Panc1 (cell line): Measurements from ENCODE around the gene SHISA9. TPM values are rescaled to one million over a fixed set of nuclear protein-coding genes. Genes with fewer than 3 reads are reported as not detected.

Experiments used
- ATAC-seq: fragments of 200-7000 bp; cut with Tn5 transposase; 2 replicates; pipeline ENCODE4 v1.9.1; 2020; ENCODE audit warnings: mild to moderate bottlenecking, moderate library complexity
- BruUV-seq: library from RNA; stranded (reverse); fragments of 400-500 nt; replicated peaks from 2 replicates; lab custom pipeline; 2021; lab: Mats Ljungman, UMichigan
- CTCF ChIA-PET: fragments of 300-600 bp; sonication (Branson Sonifier 250); formaldehyde crosslinking; loops from one replicate; lab custom pipeline; 2022; ENCODE audit warnings: antibody characterized with exemption; lab: Charles Lee
- POLR2A ChIA-PET: fragments of 300-600 bp; sonication (Branson Sonifier 250); formaldehyde crosslinking; loops from one replicate; lab custom pipeline; 2022; ENCODE audit warnings: antibody characterized with exemption; lab: Charles Lee
- DNase-seq: peaks from one replicate; pipeline ENCODE4 v3.0.0-alpha.2; 2010; ENCODE audit warnings: low read depth, low spot score
- H3K27ac ChIP-seq: 2 replicates; pipeline ENCODE4 v1.5.1; 2011; ENCODE audit warnings: mild to moderate bottlenecking, low read length, inconsistent platforms
- H3K27me3 ChIP-seq: fragments of 200-500 bp; sonication (Bioruptor generic); 2 replicates; pipeline ENCODE4 v1.6.0; 2014; ENCODE audit warnings: low read length, inconsistent platforms; ENCODE audit not compliant: control insufficient read depth, insufficient read depth
- H3K36me3 ChIP-seq: fragments of 200-500 bp; sonication (Bioruptor generic); 2 replicates; pipeline ENCODE4 v1.5.1; 2014; ENCODE audit warnings: inconsistent platforms, mild to moderate bottlenecking, low read length, moderate library complexity; ENCODE audit not compliant: control insufficient read depth, insufficient read depth
- H3K4me1 ChIP-seq: 2 replicates; pipeline ENCODE4 v1.5.1; 2011; ENCODE audit warnings: inconsistent platforms, mild to moderate bottlenecking, low read length, moderate library complexity; ENCODE audit not compliant: control insufficient read depth, insufficient read depth
- H3K4me3 ChIP-seq, 2 experiments: 2 replicates each; pipeline ENCODE4 v1.5.1; 2011 to 2012; ENCODE audit warnings: low read depth in 2 of 2, low read length in 2 of 2, mild to moderate bottlenecking in 2 of 2, inconsistent platforms in 1 of 2, moderate library complexity in 1 of 2
- H3K9me3 ChIP-seq: fragments of 200-500 bp; sonication (Bioruptor generic); 2 replicates; pipeline ENCODE4 v1.5.1; 2014; ENCODE audit warnings: low read depth, mild to moderate bottlenecking, inconsistent platforms, low read length, moderate library complexity; ENCODE audit not compliant: control insufficient read depth, insufficient read depth
- POLR2AphosphoS5 ChIP-seq: IDR thresholded peaks from 2 replicates; pipeline ENCODE4 v1.6.1; 2012; ENCODE audit warnings: mild to moderate bottlenecking, low read depth, low read length, moderate library complexity
- SIN3A ChIP-seq: IDR thresholded peaks from 2 replicates; pipeline ENCODE4 v1.6.1; 2012; ENCODE audit warnings: low read depth, mild to moderate bottlenecking, low read length, moderate library complexity, borderline replicate concordance; ENCODE audit not compliant: insufficient read depth
- TCF7L2 ChIP-seq: IDR thresholded peaks from 2 replicates; pipeline ENCODE4 v1.6.1; 2011; ENCODE audit warnings: mild to moderate bottlenecking, low read depth, low read length, inconsistent platforms
- in situ Hi-C: cut with HindIII; loops from 2 replicates; pipeline ENCODE4 v1.10.0; 2016; ENCODE audit warnings: low sequenced_read_pairs, low pct_unique_long_range_greater_than_20kb
- intact Hi-C: fragments of 100-400 bp; cut with micrococcal nuclease; formaldehyde crosslinking; loops from one replicate; pipeline ENCODE4 v1.10.0; 2022; ENCODE audit not compliant: unreplicated experiment
- total RNA-seq: library from RNA; stranded (reverse); gene quantifications from one replicate; pipeline ENCODE4 v1.2.1, GENCODE V29; 2021; ENCODE audit not compliant: unreplicated experiment
- TF ChIP-seq, protein P1 (sequence below), 2 experiments: IDR thresholded peaks; 2 replicates each; pipeline ENCODE4 v1.6.1; 2011 to 2012; ENCODE audit warnings: low read depth in 2 of 2, control low read depth in 1 of 2, low read length in 1 of 2, mild to moderate bottlenecking in 1 of 2, moderate library complexity in 1 of 2; ENCODE audit not compliant: insufficient read depth in 1 of 2
- TF ChIP-seq, protein P2 (sequence below): fragments of 450-650 bp; IDR thresholded peaks from 2 replicates; pipeline ENCODE4 v1.5.1; 2017; ENCODE audit warnings: mild to moderate bottlenecking

SHISA9 gene
- total RNA-seq, 1 experiment from 2014 or later, result 0.10 TPM

DNA sequence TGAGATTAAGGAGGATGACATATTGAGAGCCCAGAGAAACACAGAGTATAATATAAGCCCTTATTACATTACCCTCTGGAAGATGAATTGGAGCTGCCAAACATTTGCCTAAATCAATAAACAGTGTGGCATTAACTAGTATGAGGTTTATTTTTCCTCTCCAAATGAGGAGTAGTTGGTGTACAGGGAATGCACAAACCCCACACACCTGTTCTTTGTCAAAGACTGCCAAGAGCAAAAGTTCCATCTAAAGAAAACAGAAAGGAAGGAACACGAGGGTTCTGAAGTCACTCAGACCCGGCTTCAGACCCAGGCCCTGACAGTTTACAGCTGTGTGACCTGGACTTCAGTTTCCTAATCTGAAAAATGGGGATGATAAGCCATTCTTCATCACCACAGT, 138.1 kb downstream of the SHISA9 start:
- Histone ChIP-seq H3K9me3 (no peaks in the 10 kb centered on the region), H3K36me3 (no peaks in the 10 kb centered on the region)
- intact Hi-C loops, result no loop called here

DNA sequence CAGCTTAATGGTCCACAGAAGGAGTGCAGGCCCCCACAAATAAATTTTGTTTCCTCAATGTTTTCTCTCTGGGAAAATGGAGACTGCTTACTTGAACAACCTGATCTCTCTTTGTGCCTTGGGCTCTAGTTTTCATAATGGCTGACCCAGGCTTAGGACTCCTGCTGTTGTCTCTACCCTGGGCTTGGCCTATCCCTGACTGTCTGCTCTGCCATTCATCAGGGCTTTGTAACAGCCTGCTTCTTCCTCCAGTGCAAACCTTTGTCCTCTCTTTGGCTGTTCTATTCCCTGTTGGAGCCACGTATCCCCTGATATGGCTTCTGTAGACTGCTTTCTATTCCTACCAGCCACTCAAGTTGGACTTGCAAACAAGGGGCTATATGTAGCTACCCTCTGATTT, 139.8 kb downstream of the SHISA9 start:
- ChIA-PET CTCF (no interaction called here), POLR2A (no interaction called here)
- ATAC-seq, result no peak
- no TSS peak for BruUV-seq
- TF ChIP-seq, protein P1, sequence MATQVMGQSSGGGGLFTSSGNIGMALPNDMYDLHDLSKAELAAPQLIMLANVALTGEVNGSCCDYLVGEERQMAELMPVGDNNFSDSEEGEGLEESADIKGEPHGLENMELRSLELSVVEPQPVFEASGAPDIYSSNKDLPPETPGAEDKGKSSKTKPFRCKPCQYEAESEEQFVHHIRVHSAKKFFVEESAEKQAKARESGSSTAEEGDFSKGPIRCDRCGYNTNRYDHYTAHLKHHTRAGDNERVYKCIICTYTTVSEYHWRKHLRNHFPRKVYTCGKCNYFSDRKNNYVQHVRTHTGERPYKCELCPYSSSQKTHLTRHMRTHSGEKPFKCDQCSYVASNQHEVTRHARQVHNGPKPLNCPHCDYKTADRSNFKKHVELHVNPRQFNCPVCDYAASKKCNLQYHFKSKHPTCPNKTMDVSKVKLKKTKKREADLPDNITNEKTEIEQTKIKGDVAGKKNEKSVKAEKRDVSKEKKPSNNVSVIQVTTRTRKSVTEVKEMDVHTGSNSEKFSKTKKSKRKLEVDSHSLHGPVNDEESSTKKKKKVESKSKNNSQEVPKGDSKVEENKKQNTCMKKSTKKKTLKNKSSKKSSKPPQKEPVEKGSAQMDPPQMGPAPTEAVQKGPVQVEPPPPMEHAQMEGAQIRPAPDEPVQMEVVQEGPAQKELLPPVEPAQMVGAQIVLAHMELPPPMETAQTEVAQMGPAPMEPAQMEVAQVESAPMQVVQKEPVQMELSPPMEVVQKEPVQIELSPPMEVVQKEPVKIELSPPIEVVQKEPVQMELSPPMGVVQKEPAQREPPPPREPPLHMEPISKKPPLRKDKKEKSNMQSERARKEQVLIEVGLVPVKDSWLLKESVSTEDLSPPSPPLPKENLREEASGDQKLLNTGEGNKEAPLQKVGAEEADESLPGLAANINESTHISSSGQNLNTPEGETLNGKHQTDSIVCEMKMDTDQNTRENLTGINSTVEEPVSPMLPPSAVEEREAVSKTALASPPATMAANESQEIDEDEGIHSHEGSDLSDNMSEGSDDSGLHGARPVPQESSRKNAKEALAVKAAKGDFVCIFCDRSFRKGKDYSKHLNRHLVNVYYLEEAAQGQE (IDR thresholded peaks at IDR 0.05; ENCODE audit: insufficient read depth in 1 of 2, low read depth in 2 of 2, low read length in 1 of 2), result no peak
- TF ChIP-seq SIN3A, result no peak
- no peak for TF ChIP-seq TCF7L2
- intact Hi-C loops, result no loop called here
- no peak for DNase-seq
- in situ Hi-C loops, result no loop called here
- Histone ChIP-seq H3K9me3 (no peaks in the 10 kb centered on the region), H3K4me3 (no peak overlapping the region), H3K27ac (no peak overlapping the region), H3K36me3 (no peaks in the 10 kb centered on the region), H3K27me3 (no peaks in the 10 kb centered on the region), H3K4me1 (no peaks in the 10 kb centered on the region)

More for the DNA sequence above, 138.1 kb downstream of the SHISA9 start:
- no peaks in the 10 kb centered on the region for H3K27me3 ChIP-seq
- TF ChIP-seq TCF7L2, result no peak
- TF ChIP-seq, protein P2, sequence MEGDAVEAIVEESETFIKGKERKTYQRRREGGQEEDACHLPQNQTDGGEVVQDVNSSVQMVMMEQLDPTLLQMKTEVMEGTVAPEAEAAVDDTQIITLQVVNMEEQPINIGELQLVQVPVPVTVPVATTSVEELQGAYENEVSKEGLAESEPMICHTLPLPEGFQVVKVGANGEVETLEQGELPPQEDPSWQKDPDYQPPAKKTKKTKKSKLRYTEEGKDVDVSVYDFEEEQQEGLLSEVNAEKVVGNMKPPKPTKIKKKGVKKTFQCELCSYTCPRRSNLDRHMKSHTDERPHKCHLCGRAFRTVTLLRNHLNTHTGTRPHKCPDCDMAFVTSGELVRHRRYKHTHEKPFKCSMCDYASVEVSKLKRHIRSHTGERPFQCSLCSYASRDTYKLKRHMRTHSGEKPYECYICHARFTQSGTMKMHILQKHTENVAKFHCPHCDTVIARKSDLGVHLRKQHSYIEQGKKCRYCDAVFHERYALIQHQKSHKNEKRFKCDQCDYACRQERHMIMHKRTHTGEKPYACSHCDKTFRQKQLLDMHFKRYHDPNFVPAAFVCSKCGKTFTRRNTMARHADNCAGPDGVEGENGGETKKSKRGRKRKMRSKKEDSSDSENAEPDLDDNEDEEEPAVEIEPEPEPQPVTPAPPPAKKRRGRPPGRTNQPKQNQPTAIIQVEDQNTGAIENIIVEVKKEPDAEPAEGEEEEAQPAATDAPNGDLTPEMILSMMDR, result no peak
- TF ChIP-seq POLR2AphosphoS5, result no peak
- TF ChIP-seq, protein P1 (IDR thresholded peaks at IDR 0.05; ENCODE audit: insufficient read depth in 1 of 2, low read depth in 2 of 2, low read length in 1 of 2), result no peak
- no peak for TF ChIP-seq SIN3A
- in situ Hi-C loops, result no loop called here
- ChIA-PET POLR2A (no interaction called here), CTCF (no interaction called here)
- no peak overlapping the region for H3K4me3 ChIP-seq
- H3K4me1 ChIP-seq, result no peaks in the 10 kb centered on the region
- no TSS peak for BruUV-seq
- DNase-seq, result no peak
- ATAC-seq, result no peak
- no peak overlapping the region for H3K27ac ChIP-seq
